ENCODE results near the gene PPP1R18. TPM values are rescaled to one million over a fixed set of nuclear protein-coding genes. Genes with fewer than 3 reads are reported as not detected.

Gene PPP1R18
- total and polyA plus RNA-seq, 9 of the 15 experiments (the other 6 are each of a cell fraction or from before 2014, with no cell fraction given) = 12.0 to 99.2 (median 42.6) TPM

- TF ChIP-seq CHAMP1 (IDR thresholded peaks at IDR 0.05) (no peak), ZNF586 (CRISPR knock-in tag; conservative IDR thresholded peaks at IDR 0.05) (no peak), HIVEP1 (CRISPR knock-in tag; IDR thresholded peaks at IDR 0.05) (no peak), ZNF395 (CRISPR knock-in tag; IDR thresholded peaks at IDR 0.05) (peak; percentile 42; the same call in 1 of the 2 replicates), RAD51 (IDR thresholded peaks at IDR 0.05; ENCODE audit: borderline replicate concordance, low read depth) (no peak), ZBTB8A (IDR thresholded peaks at IDR 0.05; ENCODE audit: partially characterized antibody) (no peak), ARHGAP35 (IDR thresholded peaks at IDR 0.05; ENCODE audit: partially characterized antibody) (no peak), ZNF184 (CRISPR knock-in tag; IDR thresholded peaks at IDR 0.05) (no peak), ZNF274 (IDR thresholded peaks at IDR 0.05; ENCODE audit: borderline replicate concordance, low read depth, low read length) (no peak), TOE1 (IDR thresholded peaks at IDR 0.05; ENCODE audit: borderline replicate concordance) (peak; percentile 39; the same call in 1 of the 2 replicates), TOE1 (CRISPR knock-in tag; IDR thresholded peaks at IDR 0.05; ENCODE audit: borderline replicate concordance, low read depth) (peak; percentile 72), TCF7 (IDR thresholded peaks at IDR 0.05; ENCODE audit: borderline replicate concordance) (0 out of 2 replicates have a peak, but pooled peaks have one; percentile 31), SRSF3 (IDR thresholded peaks at IDR 0.05; ENCODE audit: insufficient read depth, low read length) (0 out of 2 replicates have a peak, but pooled peaks have one; percentile 45), NR2F6 (CRISPR knock-in tag; IDR thresholded peaks at IDR 0.05) (no peak), SMAD2 (IDR thresholded peaks at IDR 0.05; ENCODE audit: low read depth, low read length) (no peak), ZC3H4 (CRISPR knock-in tag; IDR thresholded peaks at IDR 0.05; ENCODE audit: borderline replicate concordance) (no peak), STAG1 (CRISPR knock-in tag; IDR thresholded peaks at IDR 0.05; ENCODE audit: borderline replicate concordance) (peak; percentile 53; the same call in 1 of the 2 replicates), U2AF2 (optimal IDR thresholded peaks at IDR 0.05; ENCODE audit: low read depth, low read length) (no peak), BRD4 (IDR thresholded peaks at IDR 0.05) (peak; percentile 82), TCF7L2 (IDR thresholded peaks at IDR 0.05; ENCODE audit: low read depth, low read length) (no peak), MEIS2 (IDR thresholded peaks at IDR 0.05; ENCODE audit: partially characterized antibody) (peak; percentile 41), SRSF9 (IDR thresholded peaks at IDR 0.05; ENCODE audit: borderline replicate concordance, low read depth, low read length) (no peak), BCOR (IDR thresholded peaks at IDR 0.05) (no peak)
- TF ChIP-seq, protein P1, sequence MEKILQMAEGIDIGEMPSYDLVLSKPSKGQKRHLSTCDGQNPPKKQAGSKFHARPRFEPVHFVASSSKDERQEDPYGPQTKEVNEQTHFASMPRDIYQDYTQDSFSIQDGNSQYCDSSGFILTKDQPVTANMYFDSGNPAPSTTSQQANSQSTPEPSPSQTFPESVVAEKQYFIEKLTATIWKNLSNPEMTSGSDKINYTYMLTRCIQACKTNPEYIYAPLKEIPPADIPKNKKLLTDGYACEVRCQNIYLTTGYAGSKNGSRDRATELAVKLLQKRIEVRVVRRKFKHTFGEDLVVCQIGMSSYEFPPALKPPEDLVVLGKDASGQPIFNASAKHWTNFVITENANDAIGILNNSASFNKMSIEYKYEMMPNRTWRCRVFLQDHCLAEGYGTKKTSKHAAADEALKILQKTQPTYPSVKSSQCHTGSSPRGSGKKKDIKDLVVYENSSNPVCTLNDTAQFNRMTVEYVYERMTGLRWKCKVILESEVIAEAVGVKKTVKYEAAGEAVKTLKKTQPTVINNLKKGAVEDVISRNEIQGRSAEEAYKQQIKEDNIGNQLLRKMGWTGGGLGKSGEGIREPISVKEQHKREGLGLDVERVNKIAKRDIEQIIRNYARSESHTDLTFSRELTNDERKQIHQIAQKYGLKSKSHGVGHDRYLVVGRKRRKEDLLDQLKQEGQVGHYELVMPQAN (IDR thresholded peaks at IDR 0.05; ENCODE audit: borderline replicate concordance) = peak; percentile 75; the same call in 1 of the 2 replicates
Measured at GRCh38 chr6:30647242-30648116, 39.0 kb downstream of the PPP1R18 start (continued).
